ENCODE data around the gene UBA3.

- no peak for TF ChIP-seq CTCF (IDR thresholded peaks at IDR 0.05 in 2 of 3, conservative IDR thresholded peaks at IDR 0.05 in 1 of 3; ENCODE audit: control insufficient read depth in 2 of 3, extremely low read depth in 1 of 3, insufficient read depth in 1 of 3, low read depth in 3 of 3, low read length in 3 of 3)
- no peak for TF ChIP-seq KAT2A (conservative IDR thresholded peaks at IDR 0.05; ENCODE audit: control insufficient read depth, low read depth, low read length)
Measured at GRCh38 chr3:69051756-69052471, 28.3 kb downstream of the UBA3 start, which contains the start of gene TMF1.
